ENCODE data around the gene PSMB2. TPM values are rescaled to one million over a fixed set of nuclear protein-coding genes. Genes with fewer than 3 reads are reported as not detected.
"Not testable (repeated sequence)": the region's sequence is repeated elsewhere in the genome, so short reads cannot be mapped to it uniquely, and the experiment has no call there.

The PSMB2 gene
- total RNA-seq, 2 experiments from 2014 or later, result 123 to 131 TPM

GRCh38 chr1:35576766-35577070 is 64.6 kb downstream of the PSMB2 start:
- CTCF ChIA-PET, result interaction anchor here (0.6 to 2.6 kb wide), 5 partner anchors 12 to 330 kb away, joined by 3 to 10 read pairs (median 5); partner anchors contain the start of gene CLSPN
- POLR2A ChIA-PET, result not testable (repeated sequence)

GRCh38 chr1:35576061-35576765 is 65.1 kb downstream of the PSMB2 start:
- ChIA-PET CTCF (interaction anchor here (0.6 to 2.6 kb wide), 5 partner anchors 12 to 329 kb away, joined by 3 to 10 read pairs (median 5); partner anchors contain the start of gene CLSPN), POLR2A (no interaction called here)

GRCh38 chr1:35575416-35575958 is 65.8 kb downstream of the PSMB2 start:
- CTCF ChIA-PET, result interaction anchor here (2.6 kb wide), 1 partner anchor 140 kb away, joined by 10 read pairs; no protein-coding TSS in a partner anchor
- POLR2A ChIA-PET, result no interaction called here

GRCh38 chr1:35574655-35575415 is 66.5 kb downstream of the PSMB2 start:
- ChIA-PET CTCF (interaction anchor here (1.3 kb wide), 1 partner anchor 153 kb away, joined by 3 read pairs; no protein-coding TSS in a partner anchor), POLR2A (no interaction called here)

- POLR2A ChIA-PET, result no interaction called here
- CTCF ChIA-PET, result interaction anchor here (1.3 to 3.7 kb wide), 3 partner anchors 9 to 153 kb away, joined by 3 to 12 read pairs (median 9); no protein-coding TSS in a partner anchor
Observed at GRCh38 chr1:35574125-35574654, 67.1 kb downstream of the PSMB2 start.

- CTCF ChIA-PET, result interaction anchor here (1.3 to 3.7 kb wide), 5 partner anchors 9 to 154 kb away, joined by 3 to 12 read pairs (median 5); no protein-coding TSS in a partner anchor
- POLR2A ChIA-PET, result interaction anchor here (0.7 kb wide), 1 partner anchor 12 kb away, joined by 3 read pairs; no protein-coding TSS in a partner anchor
Observed at GRCh38 chr1:35573198-35574124, 67.9 kb downstream of the PSMB2 start, which contains the start of gene TFAP2E. Gene TFAP2E (plus strand): TSS chr1:35573314. CDS start chr1:35573578, 264 bp downstream.

GRCh38 chr1:35572296-35572695 is 69.0 kb downstream of the PSMB2 start:
- ChIA-PET POLR2A (interaction anchor here (0.7 kb wide), 1 partner anchor 11 kb away, joined by 3 read pairs; no protein-coding TSS in a partner anchor), CTCF (interaction anchor here (1.3 to 3.7 kb wide), 4 partner anchors 11 to 144 kb away, joined by 4 to 12 read pairs (median 5); no protein-coding TSS in a partner anchor)

- POLR2A ChIA-PET, result no interaction called here
- CTCF ChIA-PET, result interaction anchor here (0.6 to 3.7 kb wide), 4 partner anchors 120 to 202 kb away, joined by 3 to 13 read pairs (median 10); no protein-coding TSS in a partner anchor
Observed at GRCh38 chr1:35571263-35571662, 70.1 kb downstream of the PSMB2 start.

GRCh38 chr1:35570589-35571137 is 70.7 kb downstream of the PSMB2 start:
- CTCF ChIA-PET, result interaction anchor here (0.9 to 3.7 kb wide), 3 partner anchors 119 to 202 kb away, joined by 8 to 13 read pairs (median 12); no protein-coding TSS in a partner anchor
- POLR2A ChIA-PET, result no interaction called here

- ChIA-PET CTCF (interaction anchor here (2.0 kb wide), 1 partner anchor 145 kb away, joined by 13 read pairs; no protein-coding TSS in a partner anchor), POLR2A (no interaction called here)
Observed at GRCh38 chr1:35569936-35570335, 71.4 kb downstream of the PSMB2 start.

- CTCF ChIA-PET, result interaction anchor here (0.7 to 3.0 kb wide), 27 partner anchors 9 to 234 kb away, joined by 3 to 20 read pairs (median 3); partner anchors contain the start of genes C1orf216 and KIAA0319L
- POLR2A ChIA-PET, result interaction anchor here (0.7 kb wide), 1 partner anchor 203 kb away, joined by 3 read pairs; no protein-coding TSS in a partner anchor
Observed at GRCh38 chr1:35568975-35569395, 72.3 kb downstream of the PSMB2 start.

GRCh38 chr1:35567947-35568558 is 73.3 kb downstream of the PSMB2 start:
- CTCF ChIA-PET, result interaction anchor here (0.7 to 3.0 kb wide), 20 partner anchors 10 to 235 kb away, joined by 3 to 20 read pairs (median 4); partner anchors contain the start of gene KIAA0319L
- POLR2A ChIA-PET, result no interaction called here

- ChIA-PET CTCF (interaction anchor here (1.1 to 2.5 kb wide), 8 partner anchors 8 to 211 kb away, joined by 3 to 42 read pairs (median 5); partner anchors contain the start of gene TFAP2E), POLR2A (no interaction called here)
Observed at GRCh38 chr1:35565742-35566133, 75.6 kb downstream of the PSMB2 start.

- CTCF ChIA-PET, result interaction anchor here (0.6 to 2.5 kb wide), 23 partner anchors 8 to 212 kb away, joined by 3 to 42 read pairs (median 4); partner anchors contain the start of genes CLSPN and TFAP2E
- POLR2A ChIA-PET, result no interaction called here
Observed at GRCh38 chr1:35564884-35565741, 76.2 kb downstream of the PSMB2 start.

GRCh38 chr1:35564037-35564883 is 77.1 kb downstream of the PSMB2 start:
- ChIA-PET CTCF (interaction anchor here (0.6 to 2.5 kb wide), 24 partner anchors 8 to 213 kb away, joined by 3 to 42 read pairs (median 4); partner anchors contain the start of genes CLSPN and TFAP2E), POLR2A (no interaction called here)

Data from activated CD8-positive, alpha-beta memory T cell treated with anti-CD3 and anti-CD28 coated beads for 36 hours (primary cell).